ENCODE measurements around the gene ARPP21.

The ARPP21 gene

GRCh38 chr3:35641331-35641730 lies 2.0 kb downstream of the ARPP21 start:
- no peak overlapping the region for H3K4me3 ChIP-seq (ENCODE audit: low read depth, low read length)

DNA sequence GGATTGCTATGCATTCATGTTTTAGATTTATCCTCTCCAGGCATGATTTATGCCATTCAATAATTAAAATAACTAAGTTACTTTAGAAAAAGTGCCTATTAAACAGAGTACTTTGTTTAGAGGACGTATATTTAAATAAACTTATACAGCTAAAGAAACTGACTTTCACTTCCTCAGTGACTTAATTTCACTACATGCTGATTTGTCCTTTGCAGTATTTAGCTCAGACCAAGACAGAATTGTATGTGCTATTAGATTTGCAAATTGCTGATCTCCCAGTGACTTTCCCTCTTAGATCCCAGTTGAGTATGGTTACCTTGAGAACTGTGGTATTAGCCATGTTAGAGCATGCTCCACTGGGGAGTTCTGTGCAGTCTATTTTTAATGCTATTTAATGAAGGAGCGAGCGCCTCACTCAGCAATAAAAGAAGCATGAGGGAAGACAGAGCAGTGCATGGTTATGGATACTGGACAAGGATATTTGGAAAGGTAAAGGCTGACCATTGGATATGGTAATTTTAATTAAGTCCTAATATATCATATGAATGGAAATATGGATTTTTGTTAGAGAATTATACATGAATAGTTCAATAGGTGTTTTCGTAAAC lies 2.7 kb downstream of the ARPP21 start:
- H3K4me3 ChIP-seq (ENCODE audit: low read depth, low read length) = no peak overlapping the region

DNA sequence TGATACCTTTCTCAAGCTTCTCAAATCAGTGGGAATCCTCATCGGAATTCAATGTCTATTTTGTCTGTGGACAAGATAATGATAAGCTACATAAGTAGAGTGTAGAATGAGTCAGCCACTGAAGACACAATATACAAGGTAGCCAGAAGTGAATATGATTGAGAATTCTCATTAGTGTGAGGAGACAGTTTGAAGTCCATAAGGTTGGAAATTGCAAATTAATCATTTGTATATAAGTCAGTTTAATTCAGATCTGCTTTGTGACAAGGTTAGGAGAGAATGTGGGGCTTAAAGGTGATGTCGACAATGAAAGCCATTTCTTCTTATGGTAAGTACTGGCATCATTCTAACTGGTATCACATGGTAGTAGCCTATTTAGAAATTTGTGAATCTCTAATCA lies 4.2 kb downstream of the ARPP21 start:
- no peak overlapping the region for H3K4me3 ChIP-seq (ENCODE audit: low read depth, low read length)

DNA sequence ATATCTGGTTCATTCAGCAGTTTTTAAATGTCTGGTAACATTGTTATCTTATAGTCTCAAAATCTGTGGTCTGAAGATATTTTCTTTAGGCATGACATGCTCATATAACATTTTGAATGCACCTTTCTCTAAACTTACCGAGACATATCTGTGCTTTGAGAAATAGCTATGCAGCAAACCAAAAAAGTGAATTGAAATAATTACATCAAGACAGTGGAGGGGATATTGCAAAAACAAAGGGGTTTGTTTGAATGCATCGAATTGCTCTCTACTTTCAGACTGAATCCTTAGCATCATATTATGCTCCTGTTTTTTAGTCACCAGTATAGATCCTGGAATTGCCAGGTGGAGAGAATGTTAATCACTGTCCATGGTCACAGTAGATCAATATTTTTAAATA lies 5.1 kb downstream of the ARPP21 start:
- no peak overlapping the region for H3K4me3 ChIP-seq (ENCODE audit: low read depth, low read length)

- no peak overlapping the region for H3K4me3 ChIP-seq (ENCODE audit: low read depth, low read length)
Measured at GRCh38 chr3:35645189-35645588, 5.9 kb downstream of the ARPP21 start.

DNA sequence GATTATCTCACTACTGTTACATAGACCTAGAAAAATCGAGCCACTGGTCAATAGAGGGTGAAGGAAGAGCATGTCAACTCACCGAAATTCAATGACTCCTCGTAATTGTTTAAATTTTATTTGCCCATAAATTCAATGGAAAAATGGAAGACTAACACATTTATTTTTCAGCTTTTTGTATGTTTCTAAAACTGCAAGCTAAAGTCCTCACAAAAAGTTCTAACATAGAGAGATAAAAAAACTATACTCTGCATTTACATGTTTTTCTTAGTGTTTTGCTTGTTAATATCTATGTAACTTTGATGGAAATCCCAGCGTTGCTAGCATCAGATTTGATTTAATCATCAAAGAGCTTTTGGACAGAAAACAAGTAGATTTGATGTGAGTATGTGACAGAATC lies 6.8 kb downstream of the ARPP21 start:
- H3K4me3 ChIP-seq (ENCODE audit: low read depth, low read length) = no peak overlapping the region

GRCh38 chr3:35647461-35647860 lies 8.1 kb downstream of the ARPP21 start:
- H3K4me3 ChIP-seq (ENCODE audit: low read depth, low read length) = no peak overlapping the region

DNA sequence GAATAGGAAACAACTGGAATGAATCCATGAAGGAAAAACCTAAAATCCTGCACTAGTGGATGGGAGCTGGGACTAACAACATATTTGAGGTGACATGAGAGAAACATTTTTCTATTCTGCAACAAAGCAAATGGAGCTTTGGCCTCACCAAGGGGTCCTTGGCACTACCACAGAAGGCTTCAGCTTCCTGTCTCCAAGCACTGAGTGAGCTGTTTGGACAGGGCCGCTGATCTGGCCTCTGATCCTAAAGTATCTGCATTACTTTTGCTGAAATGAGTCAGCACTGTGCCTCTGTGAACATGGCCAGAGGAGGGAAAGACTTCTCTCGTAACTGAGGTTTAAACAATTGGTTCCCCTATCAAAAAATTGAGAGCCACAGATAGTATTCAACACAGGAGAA lies 9.0 kb downstream of the ARPP21 start:
- no peak overlapping the region for H3K4me3 ChIP-seq (ENCODE audit: low read depth, low read length)

GRCh38 chr3:35649405-35649804 lies 10.1 kb downstream of the ARPP21 start:
- H3K4me3 ChIP-seq (ENCODE audit: low read depth, low read length) = no peak overlapping the region

DNA sequence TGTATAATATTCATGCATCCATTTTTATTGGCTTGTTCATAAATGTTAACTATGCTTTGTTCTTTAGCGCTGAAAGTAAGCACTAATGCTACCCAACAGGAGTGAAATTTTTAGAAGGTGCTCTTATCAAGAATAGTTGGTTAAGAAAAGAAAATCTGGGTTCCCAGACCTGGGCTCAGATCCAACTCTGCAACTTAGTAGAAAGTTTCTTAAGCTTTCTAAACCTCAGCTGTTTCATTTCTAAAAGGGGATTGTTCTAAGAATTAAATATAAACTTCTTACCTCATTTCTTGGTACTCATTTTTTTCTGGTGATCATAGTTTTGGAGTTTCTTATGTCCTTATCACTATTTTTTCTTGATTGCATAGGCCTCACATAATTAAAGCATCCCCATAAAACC lies 12.1 kb downstream of the ARPP21 start:
- no peak overlapping the region for H3K4me3 ChIP-seq (ENCODE audit: low read depth, low read length)

DNA sequence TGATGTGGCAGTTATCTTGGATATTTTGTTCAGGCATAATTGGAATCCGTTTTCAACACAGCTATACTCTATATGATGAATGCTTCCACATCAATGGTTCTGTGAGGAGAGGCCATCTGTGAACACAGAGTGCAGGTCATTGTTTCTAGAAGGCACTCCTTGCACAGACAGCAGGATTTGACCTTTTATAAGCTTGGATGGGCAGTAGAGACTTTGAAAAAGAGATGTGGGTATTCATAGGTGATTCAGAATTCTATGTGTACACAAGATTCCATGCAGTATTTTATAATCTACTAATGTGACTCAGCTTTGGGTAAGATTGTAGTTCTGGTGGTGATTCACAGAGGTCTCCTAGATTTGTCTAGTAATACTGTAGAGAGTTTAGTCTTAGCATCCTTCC lies 12.5 kb downstream of the ARPP21 start:
- H3K4me3 ChIP-seq (ENCODE audit: low read depth, low read length) = no peak overlapping the region

DNA sequence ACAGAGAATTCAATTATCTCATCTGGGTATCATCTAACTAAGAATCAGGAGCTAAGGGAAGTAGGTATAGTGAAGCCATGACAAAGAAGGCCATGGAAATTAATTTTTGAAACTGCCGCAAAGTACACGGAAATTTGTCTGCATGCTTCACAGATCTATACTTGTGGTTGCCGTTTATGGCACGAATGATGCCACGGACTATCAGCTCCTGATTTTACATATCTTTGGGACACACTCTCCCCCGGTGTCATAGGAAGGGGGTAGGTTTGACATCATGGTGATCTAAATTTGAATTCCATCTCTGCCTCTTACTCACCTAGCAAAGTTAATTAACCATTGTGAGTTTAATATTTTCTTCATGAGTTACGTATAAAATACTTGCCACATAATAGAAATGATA lies 14.0 kb downstream of the ARPP21 start:
- no peak overlapping the region for H3K4me3 ChIP-seq (ENCODE audit: low read depth, low read length)

- H3K4me3 ChIP-seq (ENCODE audit: low read depth, low read length) = no peak overlapping the region
Measured at GRCh38 chr3:35654476-35654875, 15.2 kb downstream of the ARPP21 start.

GRCh38 chr3:35658686-35659085 lies 19.4 kb downstream of the ARPP21 start:
- H3K4me3 ChIP-seq (ENCODE audit: low read depth, low read length) = no peak overlapping the region

DNA sequence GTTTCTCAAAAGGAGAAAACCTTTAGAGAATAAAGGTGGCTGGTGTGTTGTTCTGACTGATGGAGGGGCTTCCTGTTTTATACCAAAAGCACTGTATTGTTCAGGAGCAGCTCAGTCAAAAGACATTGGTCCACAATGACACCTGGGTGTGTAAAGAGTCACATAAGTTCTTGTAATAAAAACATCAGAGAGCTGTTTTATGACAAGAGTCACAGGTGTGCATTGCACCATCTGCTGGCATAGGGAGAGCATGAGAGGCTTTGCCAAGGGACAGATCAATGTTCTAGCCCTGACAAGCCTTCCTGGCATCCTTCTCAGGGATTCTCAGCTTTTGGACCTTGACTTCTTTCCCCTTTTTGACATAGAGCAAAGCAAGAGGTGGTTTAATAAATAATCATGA lies 20.4 kb downstream of the ARPP21 start:
- H3K4me3 ChIP-seq (ENCODE audit: low read depth, low read length) = no peak overlapping the region

GRCh38 chr3:35663471-35663870 lies 24.1 kb downstream of the ARPP21 start:
- no peak overlapping the region for H3K4me3 ChIP-seq (ENCODE audit: low read depth, low read length)

- no peak overlapping the region for H3K4me3 ChIP-seq (ENCODE audit: low read depth, low read length)
Measured at GRCh38 chr3:35664460-35664919, 25.2 kb downstream of the ARPP21 start.

DNA sequence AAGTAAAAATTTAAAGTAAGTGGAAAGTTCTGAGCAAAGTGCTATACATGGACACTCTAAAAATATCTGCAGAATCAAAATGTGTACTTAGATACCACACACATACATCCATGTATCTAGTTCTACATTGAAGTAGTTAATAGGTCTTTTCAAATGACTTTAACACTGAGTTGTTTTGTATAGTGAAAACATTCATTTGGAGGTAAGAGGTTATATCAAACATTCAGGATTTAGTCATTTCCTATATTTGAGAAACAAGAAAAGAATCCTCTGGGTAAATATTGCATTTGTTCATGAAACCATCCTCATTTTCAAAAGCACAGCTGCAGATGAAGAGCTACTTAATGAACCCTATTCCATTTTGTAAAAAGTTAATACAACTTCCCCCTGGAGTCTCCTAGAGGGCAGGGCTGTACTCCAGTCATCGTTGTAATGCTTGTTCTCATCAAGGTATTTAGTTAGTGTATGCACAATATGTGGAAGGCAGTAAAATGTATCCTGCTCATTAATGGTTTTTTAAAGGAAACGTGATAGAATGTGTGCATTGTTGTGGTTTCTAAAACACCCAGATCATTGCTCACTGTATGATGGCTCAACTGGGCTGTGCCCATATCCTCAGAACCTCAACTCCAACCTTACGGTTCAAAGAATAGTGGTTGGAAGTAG lies 26.2 kb downstream of the ARPP21 start:
- H3K4me3 ChIP-seq (ENCODE audit: low read depth, low read length) = no peak overlapping the region

GRCh38 chr3:35666888-35667287 lies 27.6 kb downstream of the ARPP21 start:
- H3K4me3 ChIP-seq (ENCODE audit: low read depth, low read length) = no peak overlapping the region

DNA sequence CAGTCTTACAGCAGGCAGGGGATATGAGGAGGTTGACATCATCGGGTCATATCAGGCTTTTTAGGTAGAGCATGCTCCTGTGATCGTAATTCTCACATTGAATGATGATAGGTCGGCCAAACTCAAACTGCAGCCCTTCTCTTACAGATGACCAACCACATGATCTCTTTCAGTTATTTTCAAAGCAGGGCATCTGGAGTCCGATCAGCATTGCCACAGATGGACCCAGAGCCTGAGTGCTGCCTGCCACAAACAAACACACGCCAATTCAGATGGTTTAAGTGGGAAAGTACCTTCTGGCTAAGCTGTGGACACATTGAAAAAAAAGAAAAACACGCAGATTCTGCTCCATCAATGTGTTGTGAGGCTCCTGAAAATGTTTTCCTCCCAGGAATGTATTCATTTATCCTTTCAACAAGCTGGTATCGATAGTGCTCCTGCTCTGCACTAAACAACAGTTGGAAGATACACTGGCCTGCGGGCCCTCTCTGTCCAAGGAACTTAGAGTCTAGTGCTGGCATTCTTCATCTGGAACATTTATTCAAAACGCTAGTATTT lies 31.2 kb downstream of the ARPP21 start:
- no peak overlapping the region for H3K4me3 ChIP-seq (ENCODE audit: low read depth, low read length)

- no peak overlapping the region for H3K4me3 ChIP-seq (ENCODE audit: low read depth, low read length)
Measured at GRCh38 chr3:35671483-35671882, 32.2 kb downstream of the ARPP21 start.

GRCh38 chr3:35673017-35673416 lies 33.7 kb downstream of the ARPP21 start:
- H3K4me3 ChIP-seq (ENCODE audit: low read depth, low read length) = no peak overlapping the region
